Measurements from ENCODE around the gene BNIP1. TPM values are rescaled to one million over a fixed set of nuclear protein-coding genes. Genes with fewer than 3 reads are reported as not detected.

The BNIP1 gene
- total RNA-seq, 3 donors from 2014 or later, result 10.9 to 12.4 (median 11.4) TPM

DNA sequence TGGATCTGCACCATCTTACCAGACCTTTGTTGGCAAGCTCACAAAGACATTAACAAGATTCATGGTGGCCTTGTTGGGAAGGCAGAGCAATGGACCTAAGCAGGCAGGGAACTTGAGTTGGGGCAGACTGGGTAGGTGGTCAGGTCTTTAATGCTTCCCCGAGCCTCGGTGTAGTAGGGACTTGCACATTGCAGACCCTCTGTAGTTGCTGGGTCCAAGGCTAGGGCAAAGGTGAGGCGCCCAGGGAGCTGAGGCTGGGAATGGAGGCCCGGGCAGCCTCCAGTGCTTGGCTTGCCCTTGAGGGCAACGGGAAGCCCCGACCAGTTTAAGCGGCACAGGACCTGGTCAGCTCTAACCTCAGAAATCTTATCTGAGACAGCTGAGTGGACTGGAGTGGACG is 66.5 kb downstream of the BNIP1 start:
- ATAC-seq (no peak), DNase-seq (no peak)
- H3K4me1 ChIP-seq (ENCODE audit: low read depth), result no peaks in the 10 kb centered on the region
- intact Hi-C loops (cut with DNase I, micrococcal nuclease), result no loop called here
- TF ChIP-seq, protein P1, sequence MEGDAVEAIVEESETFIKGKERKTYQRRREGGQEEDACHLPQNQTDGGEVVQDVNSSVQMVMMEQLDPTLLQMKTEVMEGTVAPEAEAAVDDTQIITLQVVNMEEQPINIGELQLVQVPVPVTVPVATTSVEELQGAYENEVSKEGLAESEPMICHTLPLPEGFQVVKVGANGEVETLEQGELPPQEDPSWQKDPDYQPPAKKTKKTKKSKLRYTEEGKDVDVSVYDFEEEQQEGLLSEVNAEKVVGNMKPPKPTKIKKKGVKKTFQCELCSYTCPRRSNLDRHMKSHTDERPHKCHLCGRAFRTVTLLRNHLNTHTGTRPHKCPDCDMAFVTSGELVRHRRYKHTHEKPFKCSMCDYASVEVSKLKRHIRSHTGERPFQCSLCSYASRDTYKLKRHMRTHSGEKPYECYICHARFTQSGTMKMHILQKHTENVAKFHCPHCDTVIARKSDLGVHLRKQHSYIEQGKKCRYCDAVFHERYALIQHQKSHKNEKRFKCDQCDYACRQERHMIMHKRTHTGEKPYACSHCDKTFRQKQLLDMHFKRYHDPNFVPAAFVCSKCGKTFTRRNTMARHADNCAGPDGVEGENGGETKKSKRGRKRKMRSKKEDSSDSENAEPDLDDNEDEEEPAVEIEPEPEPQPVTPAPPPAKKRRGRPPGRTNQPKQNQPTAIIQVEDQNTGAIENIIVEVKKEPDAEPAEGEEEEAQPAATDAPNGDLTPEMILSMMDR (IDR thresholded peaks at IDR 0.05), result no peak
- H3K4me3 ChIP-seq, result no peak overlapping the region
- no peaks in the 10 kb centered on the region for H3K36me3 ChIP-seq (ENCODE audit: low read depth)
- H3K9me3 ChIP-seq, result no peaks in the 10 kb centered on the region

DNA sequence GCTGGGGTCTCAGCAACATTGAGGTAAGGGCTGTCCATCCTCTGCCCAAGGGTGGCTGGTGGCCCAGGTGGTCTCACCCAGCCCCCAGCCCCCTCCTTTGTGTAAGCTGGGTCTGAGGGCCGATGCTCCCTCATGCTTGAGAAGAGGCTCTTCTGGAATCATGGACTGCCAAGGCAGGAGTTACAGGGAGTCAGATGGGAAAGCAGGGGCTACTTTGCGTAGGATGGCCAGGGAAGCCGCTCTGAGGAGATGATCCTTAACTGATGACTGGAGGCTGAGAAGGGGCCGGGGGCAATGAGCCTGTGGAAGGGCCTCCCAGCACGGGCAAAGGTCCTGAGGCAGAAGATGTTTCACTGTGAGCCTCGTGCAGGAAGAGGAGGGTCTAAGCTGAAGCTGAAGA is 67.0 kb downstream of the BNIP1 start:
- no peak for ATAC-seq
- TF ChIP-seq, protein P1 (IDR thresholded peaks at IDR 0.05), result no peak
- intact Hi-C loops (cut with DNase I, micrococcal nuclease), result no loop called here
- Histone ChIP-seq H3K36me3 (ENCODE audit: low read depth) (no peaks in the 10 kb centered on the region), H3K9me3 (no peaks in the 10 kb centered on the region), H3K4me3 (no peak overlapping the region), H3K4me1 (ENCODE audit: low read depth) (no peaks in the 10 kb centered on the region)
- DNase-seq, result no peak

DNA sequence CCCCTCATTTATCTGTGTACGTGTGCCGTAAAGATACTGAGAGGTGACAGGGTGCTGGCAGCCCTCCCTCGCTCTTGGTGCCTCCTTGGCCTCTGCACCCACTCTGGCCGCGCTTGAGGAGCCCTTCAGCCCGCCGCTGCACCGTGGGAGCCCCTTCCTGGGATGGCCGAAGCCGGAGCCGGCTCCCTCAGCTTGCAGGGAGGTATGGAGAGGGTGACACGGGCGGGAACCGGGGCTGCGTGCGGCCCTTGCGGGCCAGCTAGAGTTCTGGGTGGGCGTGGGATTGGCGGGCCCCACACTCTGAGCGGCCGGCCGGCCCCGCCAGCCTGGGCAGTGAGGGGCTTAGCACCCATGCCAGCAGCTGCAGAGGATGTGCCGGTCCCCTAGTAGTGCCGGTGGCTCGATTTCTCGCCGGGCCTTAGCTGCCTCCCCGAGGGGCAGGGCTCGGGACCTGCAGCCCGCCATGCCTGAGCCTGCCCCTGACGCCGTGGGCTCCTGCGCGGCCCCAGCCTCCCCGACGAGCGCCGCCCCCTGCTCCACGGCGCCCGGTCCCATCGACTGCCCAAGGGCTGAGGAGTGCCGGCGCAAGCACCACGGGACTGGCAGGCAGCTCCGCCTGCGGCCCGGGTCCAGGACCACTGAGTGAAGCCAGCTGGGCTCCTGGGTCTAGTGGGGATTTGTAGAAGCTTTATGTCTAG is 69.1 kb downstream of the BNIP1 start:
- DNase-seq, result no peak
- no peak for ATAC-seq

More for the DNA sequence above, 69.1 kb downstream of the BNIP1 start:
- Histone ChIP-seq H3K36me3 (ENCODE audit: low read depth) (no peaks in the 10 kb centered on the region), H3K4me1 (ENCODE audit: low read depth) (no peaks in the 10 kb centered on the region), H3K9me3 (no peaks in the 10 kb centered on the region), H3K4me3 (no peak overlapping the region)
- TF ChIP-seq, protein P1 (IDR thresholded peaks at IDR 0.05), result no peak
- intact Hi-C loops (cut with DNase I, micrococcal nuclease), result no loop called here

Other genes starting within 250 kb of the BNIP1 start
- 10 to 100 TPM; 16.1 to 26.5 (median 22.2) TPM for gene RPL26L1, start 185.1 kb upstream of the BNIP1 start, total RNA-seq
- gene ATP6V0E1, start 160.8 kb upstream of the BNIP1 start, total RNA-seq, result 100 to 1,000 TPM; 174 to 194 (median 190) TPM
- 10 to 100 TPM; 16.2 to 59.3 (median 27.0) TPM for gene CREBRF, start 88.2 kb upstream of the BNIP1 start, total RNA-seq
- gene NKX2-5, start 90.7 kb downstream of the BNIP1 start, total RNA-seq, result not detected
- gene STC2, start 183.9 kb downstream of the BNIP1 start, total RNA-seq, result 1 to 10 TPM in 2 of 3 donors, under 1 TPM in 1; 0.26 to 3.4 (median 1.4) TPM

Data from mucosa of descending colon (tissue), 3 donors.